MM.1S (cell line): ENCODE results near the gene KRT12.

Source experiments
- DNase-seq: peaks from one replicate; pipeline ENCODE4 v3.0.0-alpha.2; 2015
- H2AFZ ChIP-seq: fragments of 300-600 bp; sonication (generic); 2 replicates; pipeline ENCODE4 v1.6.0; 2016; ENCODE audit warnings: antibody characterized with exemption, low read length
- H3F3A ChIP-seq: fragments of 300-600 bp; sonication (generic); 2 replicates; pipeline ENCODE4 v1.6.1; 2016; ENCODE audit warnings: mild to moderate bottlenecking, antibody characterized with exemption, low read length, moderate library complexity, mixed read lengths; ENCODE audit not compliant: insufficient read depth
- H3K27ac ChIP-seq: fragments of 300-600 bp; sonication (generic); 2 replicates; pipeline ENCODE4 v1.5.1; 2016; ENCODE audit warnings: mild to moderate bottlenecking, low read length
- H3K27me3 ChIP-seq: fragments of 300-600 bp; sonication (generic); replicated peaks from 2 replicates; pipeline ENCODE4 v1.6.0; 2016; ENCODE audit warnings: low read length; ENCODE audit not compliant: insufficient read depth
- H3K36me3 ChIP-seq: fragments of 300-600 bp; sonication (generic); replicated peaks from 2 replicates; pipeline ENCODE4 v1.6.1; 2016; ENCODE audit warnings: mild to moderate bottlenecking, low read length, mixed read lengths; ENCODE audit not compliant: insufficient read depth
- H3K4me1 ChIP-seq: fragments of 300-600 bp; sonication (generic); 2 replicates; pipeline ENCODE4 v1.6.1; 2016; ENCODE audit warnings: low read length, mixed read lengths
- H3K4me2 ChIP-seq: fragments of 300-600 bp; sonication (generic); 2 replicates; pipeline ENCODE4 v1.6.0; 2016; ENCODE audit warnings: low read depth, low read length
- H3K4me3 ChIP-seq: fragments of 300-600 bp; sonication (generic); 2 replicates; pipeline ENCODE4 v1.5.1; 2016; ENCODE audit warnings: low read length, mixed read lengths
- H3K79me2 ChIP-seq: fragments of 300-600 bp; sonication (generic); 2 replicates; pipeline ENCODE4 v1.6.1; 2016; ENCODE audit warnings: mixed run types, low read length, mixed read lengths
- H3K9ac ChIP-seq: fragments of 300-600 bp; sonication (generic); 2 replicates; pipeline ENCODE4 v1.6.1; 2016; ENCODE audit warnings: low read length, mixed read lengths
- H3K9me2 ChIP-seq: fragments of 300-600 bp; sonication (generic); replicated peaks from 2 replicates; pipeline ENCODE4 v1.6.1; 2016; ENCODE audit warnings: mild to moderate bottlenecking, low read length, mixed read lengths; ENCODE audit not compliant: insufficient read depth
- H3K9me3 ChIP-seq: fragments of 300-600 bp; sonication (generic); replicated peaks from 2 replicates; pipeline ENCODE4 v1.6.1; 2016; ENCODE audit warnings: mild to moderate bottlenecking, low read length, mixed read lengths; ENCODE audit not compliant: insufficient read depth
- H4K20me1 ChIP-seq: fragments of 300-600 bp; sonication (generic); 2 replicates; pipeline ENCODE4 v1.6.1; 2016; ENCODE audit warnings: mild to moderate bottlenecking, low read length, moderate library complexity, mixed read lengths; ENCODE audit not compliant: insufficient read depth
- CTCF ChIP-seq: fragments of 300-600 bp; sonication (generic); IDR thresholded peaks from 2 replicates; pipeline ENCODE4 v1.5.1; 2016; ENCODE audit warnings: antibody characterized with exemption, low read length, mixed read lengths
- EZH2 ChIP-seq: fragments of 300-600 bp; sonication (generic); optimal IDR thresholded peaks from 2 replicates; pipeline ENCODE3; 2017; ENCODE audit warnings: low read depth, mild to moderate bottlenecking, antibody characterized with exemption, low read length, mixed read lengths
- EZH2phosphoT487 ChIP-seq: fragments of 300-600 bp; sonication (generic); IDR thresholded peaks from 2 replicates; pipeline ENCODE4 v1.6.1; 2018; ENCODE audit warnings: antibody characterized with exemption, low read length

The KRT12 gene

DNA sequence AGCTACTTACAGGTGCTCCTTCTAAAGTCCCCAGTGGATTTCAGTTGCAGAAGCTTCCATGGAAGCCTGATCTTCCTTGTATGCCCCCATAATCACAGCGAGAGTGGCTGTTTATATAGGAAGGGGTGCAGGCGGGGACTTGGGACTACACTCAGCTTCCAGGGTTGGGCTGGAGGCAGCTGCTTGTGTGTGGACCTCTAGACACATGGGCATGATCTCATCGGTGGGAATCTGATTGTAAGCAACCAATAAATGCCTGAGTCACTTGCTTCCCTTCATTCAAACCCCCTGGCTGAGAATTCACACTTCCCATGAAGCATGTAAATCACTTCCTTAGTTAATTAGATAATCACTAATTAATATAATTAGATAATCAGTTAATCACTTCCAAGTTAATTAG is 19.1 kb upstream of the KRT12 start:
- H3K4me1 ChIP-seq, result no peaks in the 10 kb centered on the region
- no peaks in the 10 kb centered on the region for H3K79me2 ChIP-seq
- H3F3A ChIP-seq, result no peaks in the 10 kb centered on the region
- no peak overlapping the region for H3K4me3 ChIP-seq
- no peaks in the 10 kb centered on the region for H3K36me3 ChIP-seq
- H3K9me2 ChIP-seq, result no peaks in the 10 kb centered on the region
- no peak overlapping the region for H3K27ac ChIP-seq
- TF ChIP-seq CTCF (no peak), EZH2 (no peak), EZH2phosphoT487 (no peak)
- no peaks in the 10 kb centered on the region for H3K27me3 ChIP-seq
- H4K20me1 ChIP-seq, result no peaks in the 10 kb centered on the region
- no peaks in the 10 kb centered on the region for H3K9me3 ChIP-seq
- no peak overlapping the region for H2AFZ ChIP-seq
- no peak overlapping the region for H3K9ac ChIP-seq
- H3K4me2 ChIP-seq, result no peak overlapping the region
- DNase-seq, result no peak

DNA sequence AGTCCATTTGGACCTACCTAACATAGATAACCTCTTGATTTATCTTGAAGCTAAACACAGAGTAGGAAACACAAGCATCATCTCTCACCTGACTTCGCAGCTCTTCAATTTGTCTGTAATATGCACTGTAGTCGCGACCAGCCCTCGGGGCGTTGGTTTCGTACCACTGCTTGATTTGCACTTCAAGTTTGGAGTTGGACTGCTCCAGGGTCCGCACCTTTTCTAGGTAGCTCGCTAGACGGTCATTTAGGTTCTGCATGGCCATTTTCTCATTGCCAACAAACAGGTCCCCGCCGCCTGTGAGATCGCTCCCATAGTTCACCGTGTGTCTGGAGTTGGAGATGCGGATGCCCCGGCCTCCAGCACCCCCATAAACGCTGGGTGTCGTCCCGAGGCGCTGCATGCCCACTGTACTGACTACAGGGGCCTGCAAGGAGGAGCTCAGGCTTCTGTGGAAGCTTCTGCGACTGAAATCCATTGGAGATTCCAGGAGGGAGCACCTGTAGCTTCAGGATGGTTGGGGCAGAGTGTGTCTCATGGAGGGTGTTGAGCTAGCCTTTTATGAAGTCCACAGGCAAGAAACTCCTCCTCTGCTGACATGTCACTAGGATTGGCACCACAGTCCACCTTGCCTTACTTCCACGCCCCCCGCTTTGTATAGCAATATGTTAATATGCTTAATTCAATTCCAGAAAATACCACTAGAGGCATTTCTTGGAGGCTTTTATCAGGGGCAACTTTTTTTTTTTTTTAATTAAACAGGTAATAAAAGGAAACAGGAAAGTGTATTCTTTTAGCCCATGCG is 17.9 kb upstream of the KRT12 start, which contains the start of gene KRT20:
Gene KRT20, minus strand, starts transcription at position 535 of the 805 bp plus-strand sequence. Its CDS starts 57 bp downstream, at position 478.
- no peak within 1 kb of the TSS for H3K4me2 ChIP-seq
- H3K36me3 ChIP-seq, result no peaks in the 10 kb centered on the region
- H3K4me3 ChIP-seq, result no peak within 1 kb of the TSS
- no peaks in the 10 kb centered on the region for H3K27me3 ChIP-seq
- no peak within 1 kb of the TSS for H3K27ac ChIP-seq
- H4K20me1 ChIP-seq, result no peaks in the 10 kb centered on the region
- H3K79me2 ChIP-seq, result no peaks in the 10 kb centered on the region
- H3K9me2 ChIP-seq, result no peaks in the 10 kb centered on the region
- H3F3A ChIP-seq, result no peaks in the 10 kb centered on the region
- no peaks in the 10 kb centered on the region for H3K9me3 ChIP-seq
- TF ChIP-seq CTCF (peak; percentile 18), EZH2 (no peak)
- H3K9ac ChIP-seq, result no peak within 1 kb of the TSS
- H3K4me1 ChIP-seq, result no peaks in the 10 kb centered on the region
- DNase-seq, result no peak
- H2AFZ ChIP-seq, result no peak within 1 kb of the TSS

- no peaks in the 10 kb centered on the region for H3K9me3 ChIP-seq
- TF ChIP-seq CTCF, result no peak
- TF ChIP-seq EZH2, result no peak
- TF ChIP-seq EZH2phosphoT487, result no peak
- H3K4me1 ChIP-seq, result no peaks in the 10 kb centered on the region
- no peak overlapping the region for H3K4me3 ChIP-seq
- no peak overlapping the region for H3K4me2 ChIP-seq
- H3K27me3 ChIP-seq, result no peaks in the 10 kb centered on the region
- no peaks in the 10 kb centered on the region for H3F3A ChIP-seq
- no peaks in the 10 kb centered on the region for H3K9me2 ChIP-seq
- no peak for DNase-seq
- H3K36me3 ChIP-seq, result no peaks in the 10 kb centered on the region
- H3K9ac ChIP-seq, result no peak overlapping the region
- no peaks in the 10 kb centered on the region for H4K20me1 ChIP-seq
- H3K27ac ChIP-seq, result no peak overlapping the region
- no peaks in the 10 kb centered on the region for H3K79me2 ChIP-seq
- no peak overlapping the region for H2AFZ ChIP-seq
These were observed 16.8 kb upstream of the KRT12 start for GRCh38 chr17:40883626-40884334.
